A673 (cell line): ENCODE data around the gene PXK. TPM values are rescaled to one million over a fixed set of nuclear protein-coding genes. Genes with fewer than 3 reads are reported as not detected.

ENCODE experiments used
- BruUV-seq: library from RNA; stranded (reverse); fragments of 400-500 nt; replicated peaks from 2 replicates; lab custom pipeline; 2021; lab: Mats Ljungman, UMichigan
- CTCF ChIA-PET: fragments of 300-600 bp; sonication (Branson Sonifier 250); formaldehyde crosslinking; loops from one replicate; lab custom pipeline; 2022; ENCODE audit warnings: antibody characterized with exemption; lab: Charles Lee
- POLR2A ChIA-PET: fragments of 300-600 bp; sonication (Branson Sonifier 250); formaldehyde crosslinking; loops from one replicate; lab custom pipeline; 2022; ENCODE audit warnings: antibody characterized with exemption; ENCODE audit not compliant: low non-redundant PET; lab: Charles Lee
- DNase-seq: peaks from one replicate; pipeline ENCODE4 v3.0.0-alpha.2; 2015; ENCODE audit warnings: low spot score
- H3K27ac ChIP-seq: fragments of 200-600 bp; sonication (generic); 2 replicates; pipeline ENCODE4 v1.5.1; 2016; ENCODE audit warnings: mixed run types, low read depth, mild to moderate bottlenecking, mixed read lengths, antibody characterized with exemption, low read length; ENCODE audit not compliant: poor library complexity, severe bottlenecking
- H3K27me3 ChIP-seq: fragments of 200-600 bp; sonication (generic); replicated peaks from 2 replicates; pipeline ENCODE4 v1.6.1; 2017; ENCODE audit warnings: mixed run types, low read depth, mild to moderate bottlenecking, mixed read lengths, antibody characterized with exemption, low read length; ENCODE audit not compliant: insufficient read depth, poor library complexity
- H3K36me3 ChIP-seq: fragments of 200-600 bp; sonication (generic); 2 replicates; pipeline ENCODE4 v1.6.1; 2016; ENCODE audit warnings: mixed run types, mild to moderate bottlenecking, mixed read lengths, antibody characterized with exemption, low read length; ENCODE audit not compliant: insufficient read depth, poor library complexity, severe bottlenecking
- H3K4me1 ChIP-seq: fragments of 200-600 bp; sonication (generic); 2 replicates; pipeline ENCODE4 v1.6.1; 2017; ENCODE audit warnings: mixed run types, mild to moderate bottlenecking, mixed read lengths, antibody characterized with exemption, low read length; ENCODE audit not compliant: insufficient read depth, poor library complexity, severe bottlenecking
- H3K4me3 ChIP-seq: fragments of 200-600 bp; sonication (generic); 2 replicates; pipeline ENCODE4 v1.5.1; 2016; ENCODE audit warnings: low read depth, mixed run types, mild to moderate bottlenecking, mixed read lengths, low read length; ENCODE audit not compliant: poor library complexity, severe bottlenecking
- H3K9me3 ChIP-seq: fragments of 200-600 bp; sonication (generic); 2 replicates; pipeline ENCODE4 v1.6.1; 2016; ENCODE audit warnings: mixed run types, low read depth, mild to moderate bottlenecking, mixed read lengths, antibody characterized with exemption, low read length; ENCODE audit not compliant: poor library complexity, severe bottlenecking
- EZH2 ChIP-seq: fragments of 200-600 bp; sonication (generic); IDR thresholded peaks from 2 replicates; pipeline ENCODE4 v1.6.1; 2017; ENCODE audit warnings: borderline replicate concordance, low read depth, mild to moderate bottlenecking, mixed read lengths, antibody characterized with exemption, low read length; ENCODE audit not compliant: poor library complexity, severe bottlenecking
- intact Hi-C: fragments of 100-400 bp; cut with micrococcal nuclease; formaldehyde crosslinking; loops from one replicate; pipeline ENCODE4 v1.10.0; 2022; ENCODE audit not compliant: unreplicated experiment
- total RNA-seq: library from RNA; stranded (reverse); gene quantifications from 2 replicates; pipeline ENCODE4 v1.2.3, GENCODE V29; 2021
- TF ChIP-seq, protein P1 (sequence below): fragments of 300-800, 200-600 bp; sonication (generic); conservative IDR thresholded peaks from 2 replicates; pipeline ENCODE4 v1.5.1; 2017; ENCODE audit warnings: low read depth, mild to moderate bottlenecking, antibody characterized with exemption, low read length, moderate library complexity, mixed read lengths

PXK gene
- total RNA-seq, 1 experiment from 2014 or later = 13.2 TPM

GRCh38 chr3:58474348-58474911 is 141.7 kb downstream of the PXK start:
- TF ChIP-seq, protein P1, sequence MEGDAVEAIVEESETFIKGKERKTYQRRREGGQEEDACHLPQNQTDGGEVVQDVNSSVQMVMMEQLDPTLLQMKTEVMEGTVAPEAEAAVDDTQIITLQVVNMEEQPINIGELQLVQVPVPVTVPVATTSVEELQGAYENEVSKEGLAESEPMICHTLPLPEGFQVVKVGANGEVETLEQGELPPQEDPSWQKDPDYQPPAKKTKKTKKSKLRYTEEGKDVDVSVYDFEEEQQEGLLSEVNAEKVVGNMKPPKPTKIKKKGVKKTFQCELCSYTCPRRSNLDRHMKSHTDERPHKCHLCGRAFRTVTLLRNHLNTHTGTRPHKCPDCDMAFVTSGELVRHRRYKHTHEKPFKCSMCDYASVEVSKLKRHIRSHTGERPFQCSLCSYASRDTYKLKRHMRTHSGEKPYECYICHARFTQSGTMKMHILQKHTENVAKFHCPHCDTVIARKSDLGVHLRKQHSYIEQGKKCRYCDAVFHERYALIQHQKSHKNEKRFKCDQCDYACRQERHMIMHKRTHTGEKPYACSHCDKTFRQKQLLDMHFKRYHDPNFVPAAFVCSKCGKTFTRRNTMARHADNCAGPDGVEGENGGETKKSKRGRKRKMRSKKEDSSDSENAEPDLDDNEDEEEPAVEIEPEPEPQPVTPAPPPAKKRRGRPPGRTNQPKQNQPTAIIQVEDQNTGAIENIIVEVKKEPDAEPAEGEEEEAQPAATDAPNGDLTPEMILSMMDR = no peak
- TF ChIP-seq EZH2 = no peak
- no peak overlapping the region for H3K27ac ChIP-seq
- no TSS peak for BruUV-seq
- intact Hi-C loops = no loop called here
- no peak for DNase-seq
- CTCF ChIA-PET = no interaction called here
- no peaks in the 10 kb centered on the region for H3K9me3 ChIP-seq
- POLR2A ChIA-PET = no interaction called here
- no peak overlapping the region for H3K4me3 ChIP-seq
- no peaks in the 10 kb centered on the region for H3K36me3 ChIP-seq
- H3K4me1 ChIP-seq = peaks cover 31% of the 10 kb centered on the region
- no peaks in the 10 kb centered on the region for H3K27me3 ChIP-seq

GRCh38 chr3:58474967-58475578 is 142.4 kb downstream of the PXK start:
- DNase-seq = no peak

More at GRCh38 chr3:58474967-58475578, 142.4 kb downstream of the PXK start:
- ChIA-PET POLR2A (no interaction called here), CTCF (no interaction called here)
- TF ChIP-seq, protein P1 = no peak
- no peak for TF ChIP-seq EZH2
- no TSS peak for BruUV-seq
- no peaks in the 10 kb centered on the region for H3K9me3 ChIP-seq
- no peak overlapping the region for H3K4me3 ChIP-seq
- H3K36me3 ChIP-seq = no peaks in the 10 kb centered on the region
- peaks cover 31% of the 10 kb centered on the region for H3K4me1 ChIP-seq
- no peak overlapping the region for H3K27ac ChIP-seq
- intact Hi-C loops = no loop called here
- no peaks in the 10 kb centered on the region for H3K27me3 ChIP-seq

Other genes with a start within 250 kb of the PXK start
- gene DNASE1L3, start 121.9 kb upstream of the PXK start, total RNA-seq = not detected in 2 replicates
- 154 and 155 TPM in 2 replicates for gene ABHD6, start 95.1 kb upstream of the PXK start, total RNA-seq
- gene RPP14, start 26.6 kb upstream of the PXK start, total RNA-seq = 17.4 and 18.2 TPM in 2 replicates
- 9.0 and 9.6 TPM in 2 replicates for gene HTD2, start 26.4 kb upstream of the PXK start, total RNA-seq
- 56.0 and 58.8 TPM in 2 replicates for gene PDHB, start 100.9 kb downstream of the PXK start, total RNA-seq
- 14.2 and 14.3 TPM in 2 replicates for gene KCTD6, start 159.2 kb downstream of the PXK start, total RNA-seq
- 5.4 and 7.2 TPM in 2 replicates for gene ACOX2, start 204.3 kb downstream of the PXK start, total RNA-seq
- not detected in 2 replicates for gene FAM107A, start 244.5 kb downstream of the PXK start, total RNA-seq